H1 (cell line): ENCODE measurements around the gene SPTLC3. TPM values are rescaled to one million over a fixed set of nuclear protein-coding genes. Genes with fewer than 3 reads are reported as not detected.

Source experiments
- ATF3 ChIP-seq: IDR thresholded peaks from 2 replicates; pipeline ENCODE4 v1.6.1; 2011; ENCODE audit warnings: low read depth, mild to moderate bottlenecking, low read length; ENCODE audit not compliant: insufficient read depth
- polyA plus RNA-seq, 7 experiments: library from polyadenylated mRNA; depleted of rRNA in 3 of 7; stranded (reverse) in 5 of 7; unstranded in 2 of 7; fragments of >200 nt in 5 of 7; fragments of 200-250 nt in 2 of 7; gene quantifications; 1 replicate in 5 of 7; 2 replicates in 1 of 7; 4 replicates in 1 of 7; pipeline versions ENCODE4 v1.2.1 to v1.2.3, GENCODE V29; 2011 to 2013; ENCODE audit warnings: missing spikeins in 2 of 7, mixed read lengths in 2 of 7
- total RNA-seq: library from RNA; stranded (reverse); fragmentation: NEBNext Ultra II Directional; extraction: Animal tissue kit (Norgen Biotek cat#: 25700); gene quantifications from 2 replicates; pipeline ENCODE4 v1.2.1, GENCODE V29; 2021

Gene SPTLC3
- total and polyA plus RNA-seq, 2 of the 8 experiments (the other 6 are each of a cell fraction or from before 2014, with no cell fraction given) = 0.23 to 0.82 TPM

DNA sequence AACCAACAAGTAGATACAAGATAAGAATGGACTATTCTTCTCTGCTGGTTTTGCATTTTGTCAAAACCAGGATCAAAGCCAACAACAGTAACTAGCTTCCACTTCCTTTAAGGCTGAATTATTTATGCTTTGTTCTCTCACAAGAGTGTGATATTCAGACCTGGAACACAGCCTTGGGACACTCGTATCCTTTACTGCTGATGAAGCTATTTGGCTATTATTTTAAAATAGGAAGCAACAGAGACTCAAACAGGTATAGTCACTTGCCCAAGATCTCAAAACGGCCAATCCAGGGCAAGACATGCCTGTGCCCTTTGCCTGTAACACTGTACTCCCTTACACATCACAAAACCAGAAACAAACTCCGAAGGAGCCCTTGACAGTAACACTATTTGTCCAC, 19.9 kb downstream of the SPTLC3 start (continued):
- no peak for TF ChIP-seq ATF3
